A673 (cell line): ENCODE results near the gene EMC9. TPM values are rescaled to one million over a fixed set of nuclear protein-coding genes. Genes with fewer than 3 reads are reported as not detected.
A peak's percentile ranks its signal among the peaks of the same experiment; 100 is the strongest.

Experiments used
- BruUV-seq: library from RNA; stranded (reverse); fragments of 400-500 nt; replicated peaks from 2 replicates; lab custom pipeline; 2021; lab: Mats Ljungman, UMichigan
- CTCF ChIA-PET: fragments of 300-600 bp; sonication (Branson Sonifier 250); formaldehyde crosslinking; loops from one replicate; lab custom pipeline; 2022; ENCODE audit warnings: antibody characterized with exemption; lab: Charles Lee
- POLR2A ChIA-PET: fragments of 300-600 bp; sonication (Branson Sonifier 250); formaldehyde crosslinking; loops from one replicate; lab custom pipeline; 2022; ENCODE audit warnings: antibody characterized with exemption; ENCODE audit not compliant: low non-redundant PET; lab: Charles Lee
- DNase-seq: peaks from one replicate; pipeline ENCODE4 v3.0.0-alpha.2; 2015; ENCODE audit warnings: low spot score
- H3K27ac ChIP-seq: fragments of 200-600 bp; sonication (generic); 2 replicates; pipeline ENCODE4 v1.5.1; 2016; ENCODE audit warnings: mixed run types, low read depth, mild to moderate bottlenecking, mixed read lengths, antibody characterized with exemption, low read length; ENCODE audit not compliant: poor library complexity, severe bottlenecking
- H3K27me3 ChIP-seq: fragments of 200-600 bp; sonication (generic); replicated peaks from 2 replicates; pipeline ENCODE4 v1.6.1; 2017; ENCODE audit warnings: mixed run types, low read depth, mild to moderate bottlenecking, mixed read lengths, antibody characterized with exemption, low read length; ENCODE audit not compliant: insufficient read depth, poor library complexity
- H3K36me3 ChIP-seq: fragments of 200-600 bp; sonication (generic); 2 replicates; pipeline ENCODE4 v1.6.1; 2016; ENCODE audit warnings: mixed run types, mild to moderate bottlenecking, mixed read lengths, antibody characterized with exemption, low read length; ENCODE audit not compliant: insufficient read depth, poor library complexity, severe bottlenecking
- H3K4me1 ChIP-seq: fragments of 200-600 bp; sonication (generic); 2 replicates; pipeline ENCODE4 v1.6.1; 2017; ENCODE audit warnings: mixed run types, mild to moderate bottlenecking, mixed read lengths, antibody characterized with exemption, low read length; ENCODE audit not compliant: insufficient read depth, poor library complexity, severe bottlenecking
- H3K4me3 ChIP-seq: fragments of 200-600 bp; sonication (generic); 2 replicates; pipeline ENCODE4 v1.5.1; 2016; ENCODE audit warnings: low read depth, mixed run types, mild to moderate bottlenecking, mixed read lengths, low read length; ENCODE audit not compliant: poor library complexity, severe bottlenecking
- H3K9me3 ChIP-seq: fragments of 200-600 bp; sonication (generic); 2 replicates; pipeline ENCODE4 v1.6.1; 2016; ENCODE audit warnings: mixed run types, low read depth, mild to moderate bottlenecking, mixed read lengths, antibody characterized with exemption, low read length; ENCODE audit not compliant: poor library complexity, severe bottlenecking
- EZH2 ChIP-seq: fragments of 200-600 bp; sonication (generic); IDR thresholded peaks from 2 replicates; pipeline ENCODE4 v1.6.1; 2017; ENCODE audit warnings: borderline replicate concordance, low read depth, mild to moderate bottlenecking, mixed read lengths, antibody characterized with exemption, low read length; ENCODE audit not compliant: poor library complexity, severe bottlenecking
- intact Hi-C: fragments of 100-400 bp; cut with micrococcal nuclease; formaldehyde crosslinking; loops from one replicate; pipeline ENCODE4 v1.10.0; 2022; ENCODE audit not compliant: unreplicated experiment
- total RNA-seq: library from RNA; stranded (reverse); gene quantifications from 2 replicates; pipeline ENCODE4 v1.2.3, GENCODE V29; 2021
- TF ChIP-seq, protein P1 (sequence below): fragments of 300-800, 200-600 bp; sonication (generic); conservative IDR thresholded peaks from 2 replicates; pipeline ENCODE4 v1.5.1; 2017; ENCODE audit warnings: low read depth, mild to moderate bottlenecking, antibody characterized with exemption, low read length, moderate library complexity, mixed read lengths

The EMC9 gene
- total RNA-seq, 1 experiment from 2014 or later: 36.8 TPM

DNA sequence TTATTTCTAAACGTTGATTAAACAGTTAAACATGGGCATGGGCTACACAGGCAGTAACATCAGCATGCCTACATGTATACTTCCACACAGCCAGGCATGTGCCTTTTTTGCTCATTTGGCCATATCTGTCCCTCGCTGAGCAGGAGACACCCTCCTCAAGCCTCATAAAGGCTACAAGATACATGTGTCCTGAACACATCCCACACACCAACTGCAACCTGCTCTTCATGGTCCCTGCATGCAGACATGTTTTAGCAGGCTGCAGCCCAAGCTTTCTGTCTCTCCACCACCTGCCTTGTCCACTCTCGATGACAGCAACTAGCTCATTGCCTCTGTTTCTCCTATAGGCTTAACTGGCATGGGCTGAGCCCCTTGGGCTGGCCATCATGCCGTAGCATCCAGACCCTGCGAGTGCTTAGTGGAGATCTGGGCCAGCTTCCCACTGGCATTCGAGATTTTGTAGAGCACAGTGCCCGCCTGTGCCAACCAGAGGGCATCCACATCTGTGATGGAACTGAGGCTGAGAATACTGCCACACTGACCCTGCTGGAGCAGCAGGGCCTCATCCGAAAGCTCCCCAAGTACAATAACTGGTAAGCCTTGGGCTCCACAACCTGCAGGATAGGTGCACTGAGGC lies 44.7 kb downstream of the EMC9 start:
- Histone ChIP-seq H3K27ac (no peak overlapping the region), H3K27me3 (no peaks in the 10 kb centered on the region), H3K4me1 (peaks cover 12% of the 10 kb centered on the region), H3K9me3 (no peaks in the 10 kb centered on the region), H3K4me3 (no peak overlapping the region), H3K36me3 (peaks cover 19% of the 10 kb centered on the region)
- no peak for TF ChIP-seq EZH2
- TF ChIP-seq, protein P1, sequence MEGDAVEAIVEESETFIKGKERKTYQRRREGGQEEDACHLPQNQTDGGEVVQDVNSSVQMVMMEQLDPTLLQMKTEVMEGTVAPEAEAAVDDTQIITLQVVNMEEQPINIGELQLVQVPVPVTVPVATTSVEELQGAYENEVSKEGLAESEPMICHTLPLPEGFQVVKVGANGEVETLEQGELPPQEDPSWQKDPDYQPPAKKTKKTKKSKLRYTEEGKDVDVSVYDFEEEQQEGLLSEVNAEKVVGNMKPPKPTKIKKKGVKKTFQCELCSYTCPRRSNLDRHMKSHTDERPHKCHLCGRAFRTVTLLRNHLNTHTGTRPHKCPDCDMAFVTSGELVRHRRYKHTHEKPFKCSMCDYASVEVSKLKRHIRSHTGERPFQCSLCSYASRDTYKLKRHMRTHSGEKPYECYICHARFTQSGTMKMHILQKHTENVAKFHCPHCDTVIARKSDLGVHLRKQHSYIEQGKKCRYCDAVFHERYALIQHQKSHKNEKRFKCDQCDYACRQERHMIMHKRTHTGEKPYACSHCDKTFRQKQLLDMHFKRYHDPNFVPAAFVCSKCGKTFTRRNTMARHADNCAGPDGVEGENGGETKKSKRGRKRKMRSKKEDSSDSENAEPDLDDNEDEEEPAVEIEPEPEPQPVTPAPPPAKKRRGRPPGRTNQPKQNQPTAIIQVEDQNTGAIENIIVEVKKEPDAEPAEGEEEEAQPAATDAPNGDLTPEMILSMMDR: no peak
- no TSS peak for BruUV-seq
- POLR2A ChIA-PET: no interaction called here
- CTCF ChIA-PET: interaction anchor here (0.9 kb wide), 1 partner anchor 38 kb away, joined by 4 read pairs; no protein-coding TSS in a partner anchor
- intact Hi-C loops: no loop called here
- DNase-seq: no peak

DNA sequence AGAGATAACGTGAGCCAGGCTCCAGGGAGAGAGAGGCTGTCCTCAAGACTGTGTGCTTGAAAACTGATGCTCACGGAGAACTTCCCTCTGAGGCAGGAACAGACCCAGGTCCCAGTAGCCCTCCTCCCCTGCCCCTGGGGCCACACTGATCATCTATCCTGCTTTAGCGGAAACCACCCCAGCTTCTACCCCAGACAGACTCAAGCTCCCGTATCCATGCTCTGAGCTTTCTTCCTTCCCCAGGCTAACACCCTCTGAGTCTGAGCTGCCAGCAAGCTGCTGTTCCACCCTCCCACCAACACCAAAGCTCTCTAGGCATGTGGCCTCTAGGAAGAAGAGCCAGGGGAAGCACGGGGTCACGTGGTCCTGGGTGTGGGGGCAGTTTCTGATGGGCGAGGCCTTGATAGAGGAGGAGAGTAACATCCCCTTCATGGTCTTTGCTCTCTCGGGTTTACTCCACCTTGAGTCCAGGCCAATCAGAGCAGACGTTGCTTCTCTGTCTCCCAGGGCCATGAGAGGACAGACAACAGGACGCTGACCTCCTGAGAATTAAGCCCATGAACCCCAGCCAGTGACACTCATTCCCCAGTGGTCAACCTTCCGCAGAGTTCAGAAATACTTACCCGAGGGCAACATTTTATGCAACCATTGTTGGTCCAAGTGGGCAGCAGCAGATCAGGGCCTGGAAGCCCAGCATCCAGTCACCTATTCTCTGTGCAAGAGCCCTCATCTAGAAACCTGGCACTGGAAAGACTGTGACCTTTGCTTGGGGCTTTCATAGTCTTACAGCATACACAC lies 45.9 kb downstream of the EMC9 start:
- no peak for TF ChIP-seq EZH2
- TF ChIP-seq, protein P1: no peak
- no peaks in the 10 kb centered on the region for H3K27me3 ChIP-seq
- H3K36me3 ChIP-seq: peaks cover 14% of the 10 kb centered on the region
- peak overlapping the region; percentile 94 for H3K27ac ChIP-seq
- peak overlapping the region; percentile 78 for H3K4me3 ChIP-seq
- BruUV-seq: no TSS peak
- POLR2A ChIA-PET: interaction anchor here (2.2 kb wide), 1 partner anchor 19 kb away, joined by 13 read pairs; the partner anchor contains the start of genes DCAF11 and NRL
- intact Hi-C loops: no loop called here
- H3K9me3 ChIP-seq: no peaks in the 10 kb centered on the region
- CTCF ChIA-PET: no interaction called here
- no peak for DNase-seq
- H3K4me1 ChIP-seq: peaks cover 12% of the 10 kb centered on the region

DNA sequence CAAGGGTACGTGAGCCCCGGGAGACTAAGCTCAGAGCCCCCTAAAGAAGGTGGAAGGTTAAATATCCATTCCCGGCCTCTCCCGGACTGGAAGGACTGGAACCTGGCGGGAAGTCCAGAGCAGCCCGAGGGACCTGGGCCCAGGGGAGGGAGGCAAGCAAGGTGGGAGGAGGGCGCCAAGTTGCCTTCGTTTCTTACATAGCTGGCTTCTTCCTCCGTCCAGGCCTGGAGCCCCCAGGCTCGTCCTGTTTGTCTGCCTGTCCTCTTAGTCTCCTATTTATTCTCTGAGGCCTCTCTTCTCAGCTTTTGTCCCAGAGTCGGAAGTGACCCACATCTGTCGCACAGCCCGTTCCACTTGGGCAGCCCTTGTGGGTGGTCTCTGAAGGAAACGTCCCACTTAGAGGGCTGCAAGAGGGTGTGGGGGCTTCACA lies 46.5 kb downstream of the EMC9 start:
- no peak for DNase-seq
- H3K36me3 ChIP-seq: peaks cover 12% of the 10 kb centered on the region
- H3K4me3 ChIP-seq: peak overlapping the region; percentile 78
- no peaks in the 10 kb centered on the region for H3K27me3 ChIP-seq
- TF ChIP-seq EZH2: no peak
- TF ChIP-seq, protein P1: no peak
- intact Hi-C loops: no loop called here
- no TSS peak for BruUV-seq
- H3K4me1 ChIP-seq: peaks cover 12% of the 10 kb centered on the region
- peak overlapping the region; percentile 94 for H3K27ac ChIP-seq
- POLR2A ChIA-PET: interaction anchor here (1.0 to 2.2 kb wide), 2 partner anchors 20 to 148 kb away, joined by 3 to 13 read pairs; partner anchors contain the start of genes DCAF11, NRL and TINF2
- no peaks in the 10 kb centered on the region for H3K9me3 ChIP-seq
- CTCF ChIA-PET: no interaction called here
